ENCODE results near the gene PLEKHM3. TPM values are rescaled to one million over a fixed set of nuclear protein-coding genes. Genes with fewer than 3 reads are reported as not detected.

Gene PLEKHM3
- total and polyA plus RNA-seq, 2 donors (not counting 3 experiments of a cell fraction or from before 2014, with no cell fraction given) = 3.1 to 9.1 TPM

DNA sequence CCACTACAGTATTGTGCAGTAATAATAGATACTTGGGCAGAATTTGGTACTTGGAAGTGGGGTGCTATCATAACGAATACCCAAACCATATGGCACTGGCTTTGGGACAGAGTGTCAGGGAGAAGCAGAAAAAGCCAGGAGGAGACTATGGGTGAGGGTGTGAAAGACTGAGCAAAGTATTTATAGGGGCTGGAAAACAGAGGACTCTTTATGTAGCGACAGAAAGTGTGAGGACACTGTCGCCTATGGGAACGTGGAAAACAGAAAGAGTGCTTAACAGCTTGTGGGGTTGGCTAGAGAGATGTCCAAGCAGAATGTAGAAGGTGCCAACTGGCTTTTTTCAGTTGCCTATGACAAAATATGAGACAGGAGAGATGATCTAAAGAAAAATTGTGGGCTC, 40.7 kb upstream of the PLEKHM3 start:
- Histone ChIP-seq H3K36me3 (ENCODE audit: control insufficient read depth in 2 of 2, extremely low read depth in 1 of 2, insufficient read depth in 2 of 2, low read length in 2 of 2) (no peaks in the 10 kb centered on the region), H3K9me1 (replicated peaks; ENCODE audit: control insufficient read depth, extremely low read depth, insufficient read depth, low read length) (no peaks in the 10 kb centered on the region), H3K4me3 (replicated peaks in 1 of 3; ENCODE audit: insufficient read depth in 1 of 3, low read depth in 1 of 3, low read length in 3 of 3) (no peak overlapping the region), H4K20me1 (replicated peaks; ENCODE audit: control insufficient read depth, extremely low read depth, insufficient read depth, low read length) (no peaks in the 10 kb centered on the region), H2AFZ (ENCODE audit: low read depth, low read length) (no peak overlapping the region), H3K79me2 (ENCODE audit: control insufficient read depth, insufficient read depth, low read length) (no peaks in the 10 kb centered on the region), H3K4me1 (ENCODE audit: control insufficient read depth, extremely low read depth, insufficient read depth, low read length) (no peaks in the 10 kb centered on the region), H3K9me3 (replicated peaks; ENCODE audit: control insufficient read depth, insufficient read depth, low read length) (no peaks in the 10 kb centered on the region), H3K27me3 (ENCODE audit: control insufficient read depth in 2 of 2, insufficient read depth in 2 of 2, low read length in 2 of 2) (no peaks in the 10 kb centered on the region), H3K27ac (ENCODE audit: insufficient read depth, low read depth, low read length) (no peak overlapping the region), H3K4me2 (ENCODE audit: insufficient read depth, low read length) (no peak overlapping the region), H3K9ac (replicated peaks; ENCODE audit: extremely low read depth, insufficient read depth, low read length) (no peak overlapping the region)
- intact Hi-C loops (cut with micrococcal nuclease) = no loop called here
- TF ChIP-seq GATA2 (IDR thresholded peaks at IDR 0.05; ENCODE audit: insufficient read depth, insufficient read length, low read depth, low read length) (no peak), EZH2 (IDR thresholded peaks at IDR 0.05; ENCODE audit: borderline replicate concordance, low read depth, low read length, severe bottlenecking) (no peak), JUN (IDR thresholded peaks at IDR 0.05; ENCODE audit: borderline replicate concordance, insufficient read depth, insufficient read length, low read depth) (no peak)
- TF ChIP-seq, protein P1, sequence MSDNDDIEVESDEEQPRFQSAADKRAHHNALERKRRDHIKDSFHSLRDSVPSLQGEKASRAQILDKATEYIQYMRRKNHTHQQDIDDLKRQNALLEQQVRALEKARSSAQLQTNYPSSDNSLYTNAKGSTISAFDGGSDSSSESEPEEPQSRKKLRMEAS (IDR thresholded peaks at IDR 0.05; ENCODE audit: insufficient read depth, insufficient read length) = no peak
- POLR2A ChIA-PET = no interaction called here
- no peak for FAIRE-seq
- BruUV-seq (replicated peaks) = no TSS peak
- DNase-seq (ENCODE audit: low read depth, low spot score) = no peak
- dilution Hi-C loops (cut with MboI; ENCODE audit: extremely low pct_ligation_motif_present, low sequenced_read_pairs) = no loop called here
- CTCF ChIA-PET = interaction anchor here (1.0 to 1.7 kb wide), 3 partner anchors 9 to 320 kb away, joined by 3 to 6 read pairs (median 5); no protein-coding TSS in a partner anchor

- H3K9ac ChIP-seq (replicated peaks; ENCODE audit: extremely low read depth, insufficient read depth, low read length) = no peak overlapping the region
- CTCF ChIA-PET = interaction anchor here (1.0 to 1.7 kb wide), 3 partner anchors 10 to 320 kb away, joined by 3 to 6 read pairs (median 5); no protein-coding TSS in a partner anchor
- no peak overlapping the region for H3K4me2 ChIP-seq (ENCODE audit: insufficient read depth, low read length)
- no peak overlapping the region for H3K4me3 ChIP-seq (replicated peaks in 1 of 3; ENCODE audit: insufficient read depth in 1 of 3, low read depth in 1 of 3, low read length in 3 of 3)
- POLR2A ChIA-PET = no interaction called here
- H2AFZ ChIP-seq (ENCODE audit: low read depth, low read length) = no peak overlapping the region
- no peak for TF ChIP-seq MYC (IDR thresholded peaks at IDR 0.05; ENCODE audit: low read depth, low read length)
- TF ChIP-seq GATA2 (IDR thresholded peaks at IDR 0.05; ENCODE audit: insufficient read depth, insufficient read length, low read depth, low read length) = no peak
- TF ChIP-seq, protein P2, sequence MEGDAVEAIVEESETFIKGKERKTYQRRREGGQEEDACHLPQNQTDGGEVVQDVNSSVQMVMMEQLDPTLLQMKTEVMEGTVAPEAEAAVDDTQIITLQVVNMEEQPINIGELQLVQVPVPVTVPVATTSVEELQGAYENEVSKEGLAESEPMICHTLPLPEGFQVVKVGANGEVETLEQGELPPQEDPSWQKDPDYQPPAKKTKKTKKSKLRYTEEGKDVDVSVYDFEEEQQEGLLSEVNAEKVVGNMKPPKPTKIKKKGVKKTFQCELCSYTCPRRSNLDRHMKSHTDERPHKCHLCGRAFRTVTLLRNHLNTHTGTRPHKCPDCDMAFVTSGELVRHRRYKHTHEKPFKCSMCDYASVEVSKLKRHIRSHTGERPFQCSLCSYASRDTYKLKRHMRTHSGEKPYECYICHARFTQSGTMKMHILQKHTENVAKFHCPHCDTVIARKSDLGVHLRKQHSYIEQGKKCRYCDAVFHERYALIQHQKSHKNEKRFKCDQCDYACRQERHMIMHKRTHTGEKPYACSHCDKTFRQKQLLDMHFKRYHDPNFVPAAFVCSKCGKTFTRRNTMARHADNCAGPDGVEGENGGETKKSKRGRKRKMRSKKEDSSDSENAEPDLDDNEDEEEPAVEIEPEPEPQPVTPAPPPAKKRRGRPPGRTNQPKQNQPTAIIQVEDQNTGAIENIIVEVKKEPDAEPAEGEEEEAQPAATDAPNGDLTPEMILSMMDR (IDR thresholded peaks at IDR 0.05; ENCODE audit: extremely low read depth in 1 of 2, insufficient read depth in 1 of 2, low read depth in 1 of 2, low read length in 2 of 2) = no peak
- no peak for TF ChIP-seq POLR2A (IDR thresholded peaks at IDR 0.05; ENCODE audit: low read depth, low read length)
- no peak for TF ChIP-seq POLR2AphosphoS5 (IDR thresholded peaks at IDR 0.05; ENCODE audit: insufficient read depth, low read depth, low read length)
- TF ChIP-seq, protein P1 (IDR thresholded peaks at IDR 0.05; ENCODE audit: insufficient read depth, insufficient read length) = no peak
- no peak for TF ChIP-seq FOS (IDR thresholded peaks at IDR 0.05; ENCODE audit: borderline replicate concordance, insufficient read depth, low read length)
- no peak for TF ChIP-seq EZH2 (IDR thresholded peaks at IDR 0.05; ENCODE audit: borderline replicate concordance, low read depth, low read length, severe bottlenecking)
- TF ChIP-seq JUN (IDR thresholded peaks at IDR 0.05; ENCODE audit: borderline replicate concordance, insufficient read depth, insufficient read length, low read depth) = no peak
- dilution Hi-C loops (cut with MboI; ENCODE audit: extremely low pct_ligation_motif_present, low sequenced_read_pairs) = no loop called here
- no peaks in the 10 kb centered on the region for H3K79me2 ChIP-seq (ENCODE audit: control insufficient read depth, insufficient read depth, low read length)
- no peak for DNase-seq (ENCODE audit: low read depth, low spot score)
- H3K27me3 ChIP-seq (ENCODE audit: control insufficient read depth in 2 of 2, insufficient read depth in 2 of 2, low read length in 2 of 2) = no peaks in the 10 kb centered on the region
- no peaks in the 10 kb centered on the region for H3K9me3 ChIP-seq (replicated peaks; ENCODE audit: control insufficient read depth, insufficient read depth, low read length)
- intact Hi-C loops (cut with micrococcal nuclease) = no loop called here
- no peaks in the 10 kb centered on the region for H3K36me3 ChIP-seq (ENCODE audit: control insufficient read depth in 2 of 2, extremely low read depth in 1 of 2, insufficient read depth in 2 of 2, low read length in 2 of 2)
- H3K27ac ChIP-seq (ENCODE audit: insufficient read depth, low read depth, low read length) = no peak overlapping the region
- no peaks in the 10 kb centered on the region for H4K20me1 ChIP-seq (replicated peaks; ENCODE audit: control insufficient read depth, extremely low read depth, insufficient read depth, low read length)
- no peak for FAIRE-seq
- H3K4me1 ChIP-seq (ENCODE audit: control insufficient read depth, extremely low read depth, insufficient read depth, low read length) = no peaks in the 10 kb centered on the region
- H3K9me1 ChIP-seq (replicated peaks; ENCODE audit: control insufficient read depth, extremely low read depth, insufficient read depth, low read length) = no peaks in the 10 kb centered on the region
- no TSS peak for BruUV-seq (replicated peaks)
These were observed 40.1 kb upstream of the PLEKHM3 start for GRCh38 chr2:208065476-208065875.
